ENCODE results near the gene BPIFA2.
"Not testable (repeated sequence)": the region's sequence is repeated elsewhere in the genome, so short reads cannot be mapped to it uniquely, and the experiment has no call there.

The BPIFA2 gene, protein sequence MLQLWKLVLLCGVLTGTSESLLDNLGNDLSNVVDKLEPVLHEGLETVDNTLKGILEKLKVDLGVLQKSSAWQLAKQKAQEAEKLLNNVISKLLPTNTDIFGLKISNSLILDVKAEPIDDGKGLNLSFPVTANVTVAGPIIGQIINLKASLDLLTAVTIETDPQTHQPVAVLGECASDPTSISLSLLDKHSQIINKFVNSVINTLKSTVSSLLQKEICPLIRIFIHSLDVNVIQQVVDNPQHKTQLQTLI

DNA sequence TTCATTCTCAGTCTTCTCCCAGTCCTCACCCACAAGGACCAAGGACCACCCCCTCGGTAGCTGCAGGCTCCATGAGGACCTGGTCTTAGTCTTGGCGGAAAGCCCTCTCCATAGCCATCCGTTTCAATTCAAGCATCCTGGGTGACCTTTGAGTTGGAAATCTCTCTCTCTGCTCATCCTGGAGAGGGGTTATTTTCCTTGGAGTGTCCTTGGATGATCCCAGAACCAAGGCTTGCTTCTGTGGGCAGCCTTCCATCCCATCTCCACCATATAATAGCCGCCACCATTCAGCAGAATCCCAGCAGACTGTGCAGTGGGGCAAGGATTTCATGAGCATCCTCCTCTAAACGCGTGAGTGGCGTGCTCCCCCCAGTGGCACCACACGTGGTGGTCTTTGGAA lies at the start of gene BPIFA2:
Gene BPIFA2 (plus strand): TSS at position 301 of the 400 bp plus-strand sequence. CDS start 987 bp downstream, outside the sequence.
- DNase-seq: no peak

- DNase-seq: no peak
These were observed 47.9 kb upstream of the BPIFA2 start for GRCh38 chr20:33119725-33120720.

- no peak for DNase-seq
These were observed 47.0 kb upstream of the BPIFA2 start for GRCh38 chr20:33120934-33121333.

DNA sequence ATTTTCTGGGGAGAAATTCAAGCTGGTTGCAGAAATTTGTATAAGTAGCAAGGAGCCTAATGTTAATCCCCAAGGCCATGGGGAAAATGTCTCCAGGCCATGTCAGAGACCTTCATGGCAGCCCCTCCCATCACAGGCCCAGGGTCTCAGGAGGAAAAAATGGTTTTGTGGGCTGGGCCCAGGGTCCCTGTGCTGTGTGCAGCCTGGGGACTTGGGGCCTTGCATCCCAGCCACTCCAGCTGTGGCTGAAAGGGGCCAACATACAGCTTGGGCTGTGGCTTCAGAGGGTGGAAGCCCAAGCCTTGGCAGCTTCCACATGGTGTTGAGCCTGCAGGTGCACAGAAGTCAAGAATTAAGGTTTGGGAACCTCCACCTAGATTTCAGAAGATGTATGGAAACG lies 45.7 kb upstream of the BPIFA2 start:
- not testable (repeated sequence) for DNase-seq

GRCh38 chr20:33124261-33124660 lies 43.7 kb upstream of the BPIFA2 start:
- DNase-seq: no peak

- DNase-seq: no peak
These were observed 43.0 kb upstream of the BPIFA2 start for GRCh38 chr20:33124994-33125393.

- no peak for DNase-seq
These were observed 42.0 kb upstream of the BPIFA2 start for GRCh38 chr20:33125983-33126382.

GRCh38 chr20:33127422-33128097 lies 40.4 kb upstream of the BPIFA2 start:
- DNase-seq: no peak

GRCh38 chr20:33130568-33131061 lies 37.3 kb upstream of the BPIFA2 start:
- no peak for DNase-seq

- no peak for DNase-seq
These were observed 35.9 kb upstream of the BPIFA2 start for GRCh38 chr20:33131949-33132473.

- DNase-seq: no peak
These were observed 35.2 kb upstream of the BPIFA2 start for GRCh38 chr20:33132513-33133372.

- no peak for DNase-seq
These were observed 34.5 kb upstream of the BPIFA2 start for GRCh38 chr20:33133373-33133941.

DNA sequence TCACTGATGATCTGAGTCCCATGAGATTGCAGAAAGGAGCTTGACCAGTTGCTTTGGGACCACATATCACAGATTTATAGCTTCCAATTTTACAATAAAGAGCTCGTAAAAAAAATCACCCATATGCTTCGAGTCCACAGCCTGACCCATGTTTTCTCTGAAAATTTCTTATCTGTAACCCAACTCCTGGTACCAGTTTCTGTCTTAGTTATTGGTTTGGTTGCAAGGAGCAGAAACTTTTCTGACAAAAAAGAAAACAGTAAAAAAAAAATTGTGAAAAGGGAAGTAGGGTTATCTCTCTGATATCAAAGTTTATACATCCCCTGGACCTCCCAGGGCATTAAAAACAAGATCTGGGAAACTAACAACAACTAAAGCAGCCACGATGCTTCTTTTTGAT lies 30.8 kb upstream of the BPIFA2 start:
- DNase-seq: no peak

- no peak for DNase-seq
These were observed 28.5 kb upstream of the BPIFA2 start for GRCh38 chr20:33139467-33139866.

DNA sequence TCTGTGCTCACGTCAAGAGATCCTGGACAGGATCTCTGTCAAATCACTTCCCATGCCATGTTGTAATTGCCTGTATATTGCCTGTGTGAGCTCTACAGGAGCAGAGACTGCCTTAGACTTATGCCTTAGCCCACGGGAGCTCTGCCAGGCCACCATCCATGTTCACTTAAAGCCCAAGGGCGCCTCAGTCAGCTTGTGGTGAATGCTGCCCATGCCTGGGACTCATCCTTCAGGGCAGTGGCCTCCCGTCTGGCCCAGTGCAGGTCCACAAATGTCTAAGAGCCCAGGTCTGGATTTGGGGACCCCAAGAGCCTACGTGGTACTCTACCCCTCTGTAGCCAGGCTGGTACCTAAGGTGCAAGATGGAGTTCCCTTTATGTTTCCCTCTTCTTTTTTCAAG lies 22.4 kb upstream of the BPIFA2 start:
- DNase-seq: no peak

DNA sequence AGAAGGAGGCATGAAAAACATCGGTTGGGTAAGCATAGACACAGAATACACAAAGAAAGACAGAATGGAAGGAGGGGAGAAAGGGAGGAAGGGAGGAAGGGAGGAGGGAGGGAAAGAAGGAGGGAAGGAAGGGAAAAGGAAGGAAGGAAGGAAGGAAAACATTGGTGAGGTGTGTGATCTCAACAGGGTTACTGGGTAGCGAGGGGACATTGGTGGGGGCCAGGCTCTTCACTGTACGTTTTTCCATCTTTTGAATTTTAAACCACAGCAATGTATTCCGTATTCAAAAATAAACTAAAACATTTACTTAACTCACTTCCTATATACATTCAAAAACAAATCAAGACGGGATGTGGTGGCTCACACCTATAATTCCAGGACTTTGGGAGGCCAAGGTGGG lies 20.7 kb upstream of the BPIFA2 start:
- no peak for DNase-seq

GRCh38 chr20:33148040-33148439 lies 19.9 kb upstream of the BPIFA2 start:
- no peak for DNase-seq

GRCh38 chr20:33154252-33154651 lies 13.7 kb upstream of the BPIFA2 start:
- no peak for DNase-seq

DNA sequence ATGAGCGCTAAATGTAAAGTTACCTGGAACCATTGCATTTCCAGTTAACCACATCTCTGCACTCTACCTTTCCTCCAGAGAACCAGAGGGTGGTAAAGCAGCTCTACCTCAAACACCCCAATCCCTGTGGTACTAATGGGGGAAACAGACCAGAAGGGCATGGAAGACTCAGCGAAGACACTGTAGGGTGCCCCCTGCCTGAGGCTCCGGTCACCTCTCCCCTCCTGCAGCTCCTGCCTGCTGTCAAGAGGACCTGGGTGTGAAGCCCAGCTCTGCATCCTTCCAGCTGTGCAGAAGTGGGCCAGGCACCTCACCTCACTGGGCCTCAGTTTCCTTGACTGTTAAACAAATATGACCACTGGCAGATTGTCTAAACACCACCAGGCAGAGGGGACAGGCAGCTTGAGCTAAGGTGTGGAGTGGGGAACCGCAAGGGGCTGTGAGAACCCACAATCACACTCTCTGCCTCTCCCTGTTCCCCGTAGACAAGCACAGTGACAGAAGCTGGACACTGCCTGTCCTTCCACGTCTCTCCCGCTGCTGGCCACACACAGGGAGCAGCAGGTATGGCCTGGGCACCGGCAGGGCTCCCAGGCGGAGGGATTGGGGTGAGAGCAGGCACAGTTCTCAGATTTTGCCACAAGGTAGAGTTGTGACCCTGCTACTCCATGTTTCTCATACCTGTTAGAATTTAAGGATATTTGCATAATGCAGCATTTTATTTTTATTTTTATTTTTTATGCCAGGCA lies 9.1 kb upstream of the BPIFA2 start:
- DNase-seq: no peak

DNA sequence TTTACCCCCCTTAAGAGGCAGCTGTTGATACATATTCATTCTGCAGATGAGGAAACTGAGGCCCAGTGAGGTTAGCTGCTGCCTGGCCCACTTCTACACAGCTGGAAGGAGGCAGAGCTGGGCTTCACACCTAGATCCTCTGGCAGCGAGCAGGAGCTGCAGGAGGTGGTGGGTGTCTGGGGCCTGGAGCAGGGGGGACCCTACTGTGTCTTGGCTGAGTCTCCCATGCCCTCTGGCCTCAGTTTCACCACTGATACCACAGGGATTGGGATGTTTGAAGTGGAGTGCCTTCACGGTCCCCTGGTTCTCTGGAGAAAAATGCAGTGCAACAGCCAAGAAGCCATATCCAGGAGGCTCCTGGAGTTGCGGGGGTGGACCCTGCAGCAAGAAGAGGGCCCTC lies 8.2 kb upstream of the BPIFA2 start:
- no peak for DNase-seq

- no peak for DNase-seq
These were observed 7.3 kb upstream of the BPIFA2 start for GRCh38 chr20:33160681-33161080.

Measured in COR-L47 (cell line).